NCI-H1694 treated with DMSO at 0.1 percent for 48 hours (cell line): Measurements from ENCODE around the gene METTL3.

ENCODE experiments used
- DNase-seq: peaks from one replicate; lab custom pipeline; 2025; lab: John Stamatoyannopoulos, UW

The METTL3 gene

DNA sequence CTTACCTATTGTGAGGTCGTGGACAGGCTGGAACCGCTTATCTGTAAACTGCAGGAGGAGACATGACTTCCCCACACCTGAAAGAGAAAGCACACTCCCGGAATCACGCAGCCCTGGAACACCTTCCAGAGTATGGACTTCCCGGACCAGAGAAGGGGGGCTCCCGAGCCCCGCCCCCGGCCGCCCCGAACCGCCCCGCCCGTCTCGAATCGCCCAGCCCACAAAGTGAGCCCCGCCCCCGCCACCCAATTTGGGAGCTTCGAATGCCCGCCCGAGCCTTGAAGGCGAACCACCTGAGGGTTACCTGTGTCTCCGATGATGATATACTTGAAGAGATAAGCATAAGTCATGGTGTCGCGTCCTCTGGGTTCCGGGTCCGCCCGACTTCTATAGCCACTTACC is 34.6 kb downstream of the METTL3 start:
- DNase-seq, result no peak

GRCh38 chr14:21475767-21476522 is 35.2 kb downstream of the METTL3 start:
- no peak for DNase-seq

DNA sequence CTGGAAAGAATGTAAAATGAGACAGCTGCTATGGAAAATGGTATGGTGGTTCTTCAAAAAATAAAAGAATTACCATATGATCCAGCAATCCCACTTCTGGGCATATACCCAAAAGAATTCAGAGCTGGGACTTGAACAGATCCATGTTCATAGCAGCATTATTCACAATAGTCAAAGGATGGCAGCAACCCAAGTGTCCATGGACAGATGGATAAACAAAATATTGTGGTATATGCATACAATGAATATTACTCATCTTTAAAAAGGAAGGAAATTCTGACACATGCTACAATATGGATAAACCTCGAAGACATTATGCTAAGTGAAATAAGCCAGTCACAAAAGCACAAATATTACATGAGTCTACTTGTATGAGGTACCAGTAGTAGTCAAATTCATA is 43.5 kb downstream of the METTL3 start:
- no peak for DNase-seq

DNA sequence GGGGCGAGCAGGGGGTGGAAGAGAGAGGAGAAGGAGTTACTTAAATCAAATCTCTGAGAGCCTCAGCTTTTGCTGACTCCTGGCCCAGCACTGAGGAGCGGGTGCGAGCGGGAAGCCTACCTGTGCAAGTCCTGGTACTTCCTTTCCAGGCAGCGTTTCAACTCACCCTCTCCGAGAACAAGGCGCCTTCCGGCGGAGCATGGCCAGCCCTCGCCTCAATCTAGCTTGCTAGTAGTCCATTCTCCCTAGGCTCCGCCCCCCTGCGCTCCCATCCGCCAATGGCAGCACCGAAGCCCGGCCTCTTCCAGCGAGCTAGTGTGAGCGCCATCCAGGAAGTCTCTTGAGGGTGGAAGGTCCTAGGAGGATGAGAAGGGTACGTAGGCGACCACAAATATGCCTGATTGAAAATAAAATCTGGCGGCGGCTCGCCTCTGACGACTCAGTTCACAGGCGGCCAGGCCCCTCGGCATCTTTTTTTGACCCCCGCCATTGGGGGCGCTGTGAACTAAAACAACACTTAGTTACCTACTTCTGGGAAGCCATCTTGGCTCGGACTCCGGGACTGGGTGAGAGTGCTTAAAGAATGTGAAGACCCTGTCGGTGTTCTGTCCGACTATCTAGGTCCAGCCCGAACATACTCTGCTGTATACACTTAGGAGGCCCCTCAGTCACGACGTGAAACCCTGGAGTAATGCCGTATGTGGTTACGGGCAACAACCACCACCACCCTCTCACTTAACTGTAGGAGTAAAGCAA is 55.0 kb downstream of the METTL3 start, which contains the start of gene CHD8:
TSS of gene CHD8 (minus strand) at position 212 of the 756 bp plus-strand sequence. CDS start 24,480 bp downstream, outside the sequence.
- peak; percentile 100 for DNase-seq

DNA sequence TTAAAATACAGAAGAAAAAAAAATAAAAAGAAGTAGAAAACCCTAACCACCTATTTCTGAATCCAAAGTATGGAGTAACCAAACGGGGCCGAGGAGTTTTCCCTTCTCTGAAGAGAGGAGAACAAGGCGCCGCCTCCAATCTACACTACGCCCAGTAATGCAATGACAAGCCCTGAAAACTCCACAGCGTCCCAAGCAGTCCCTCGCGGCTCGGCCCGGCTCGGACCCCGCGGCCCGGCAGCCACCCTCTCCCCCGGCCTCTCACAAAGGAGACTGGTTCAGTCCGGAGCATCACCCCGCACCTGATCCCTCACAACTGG is 55.6 kb downstream of the METTL3 start:
- DNase-seq, result no peak

DNA sequence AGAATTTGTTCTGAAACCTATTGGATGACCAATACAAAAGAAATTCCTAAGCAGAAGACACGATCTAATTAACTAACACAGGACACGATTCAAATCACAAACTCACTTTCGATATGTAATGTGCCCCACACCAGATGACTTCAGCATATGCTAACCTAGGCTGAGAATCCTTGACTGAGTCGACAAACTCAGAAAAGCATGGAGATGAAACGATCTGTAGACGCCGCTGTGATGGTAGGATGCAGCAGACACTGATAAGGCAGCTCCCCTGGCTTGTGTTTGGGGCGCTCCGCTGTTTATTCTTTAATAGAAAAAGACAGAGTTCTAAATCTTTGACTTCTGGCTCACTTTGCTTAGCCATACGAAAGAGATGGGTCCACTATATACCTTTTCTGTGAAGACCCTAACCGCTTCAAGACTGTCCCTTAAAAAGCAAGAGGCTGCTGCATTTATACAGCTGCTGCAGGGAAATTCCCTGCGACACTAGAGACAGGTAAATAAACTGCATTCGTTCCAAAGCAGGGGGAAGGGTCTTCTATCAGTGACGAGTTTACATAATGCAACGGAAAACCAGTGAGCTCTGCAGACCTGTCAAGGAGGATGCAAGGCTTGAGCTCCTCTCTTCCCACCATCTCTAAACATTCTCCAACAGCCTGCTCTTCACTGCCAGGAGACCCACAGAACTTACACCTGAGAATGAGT is 56.1 kb downstream of the METTL3 start:
- no peak for DNase-seq

DNA sequence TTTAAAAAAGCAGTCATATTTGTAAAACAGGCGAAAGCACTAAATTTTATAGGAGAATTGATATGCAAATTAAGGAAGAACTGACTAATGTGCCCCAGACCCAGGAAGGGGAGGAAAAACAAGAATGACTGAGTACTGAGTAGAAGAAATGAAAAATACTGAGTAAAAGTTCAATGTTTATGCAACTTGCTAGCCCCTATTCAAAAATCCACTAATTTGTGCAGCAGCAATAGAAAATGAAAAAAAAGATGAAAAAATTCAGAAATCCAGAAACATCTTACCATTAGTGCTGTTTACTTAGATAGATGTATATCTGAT is 61.3 kb downstream of the METTL3 start:
- no peak for DNase-seq
